ENCODE results near the gene MYH6. TPM values are rescaled to one million over a fixed set of nuclear protein-coding genes. Genes with fewer than 3 reads are reported as not detected.
A peak's percentile ranks its signal among the peaks of the same experiment; 100 is the strongest.

MYH6 gene
- total RNA-seq, 2 experiments from 2014 or later: not detected

DNA sequence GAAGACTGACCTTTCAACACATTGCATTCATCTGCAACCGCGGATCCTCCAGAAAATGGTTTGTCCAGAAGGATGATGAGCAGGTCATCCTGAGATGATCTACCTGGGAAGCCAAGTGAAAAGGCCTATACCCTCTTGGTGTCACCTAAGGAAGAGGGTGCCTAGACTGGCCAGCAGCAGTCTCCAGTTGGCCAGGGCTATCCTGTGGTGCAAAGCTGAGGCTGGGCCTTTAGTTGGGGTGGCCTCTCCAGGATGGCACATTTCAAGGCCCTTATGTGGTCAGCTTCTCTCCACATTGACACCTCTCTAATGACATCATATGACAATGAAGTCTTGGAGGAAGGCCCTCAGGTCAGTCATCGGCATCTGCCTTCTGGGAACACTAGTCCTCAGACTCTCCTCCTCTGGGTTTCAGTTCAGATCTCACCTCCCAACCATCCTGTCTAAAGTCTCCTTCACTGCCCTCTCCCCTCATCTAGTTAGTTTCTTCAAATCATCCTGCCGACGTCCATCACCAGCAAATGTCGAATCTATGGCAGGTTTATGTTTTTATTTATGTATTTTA is 52.1 kb downstream of the MYH6 start:
- Mint-ChIP-seq H3K4me1 (ENCODE audit: low read depth) (peaks cover 4% of the 10 kb centered on the region), H3K36me3 (ENCODE audit: low read depth) (no peaks in the 10 kb centered on the region), H3K9me3 (no peaks in the 10 kb centered on the region), H3K27me3 (peaks cover 30% of the 10 kb centered on the region), H3K4me3 (no peak overlapping the region), H3K27ac (no peak overlapping the region)
- DNase-seq (no peak), ATAC-seq (no peak)
- intact Hi-C loops (cut with micrococcal nuclease): no loop called here
- TF ChIP-seq CTCF (IDR thresholded peaks at IDR 0.05): no peak
- POLR2A ChIA-PET: no interaction called here
- CTCF ChIA-PET: no interaction called here

GRCh38 chr14:23354990-23355389 is 53.1 kb downstream of the MYH6 start:
- H3K9me3 Mint-ChIP-seq: no peaks in the 10 kb centered on the region
- no peaks in the 10 kb centered on the region for H3K36me3 Mint-ChIP-seq (ENCODE audit: low read depth)
- H3K27me3 Mint-ChIP-seq: peaks cover 35% of the 10 kb centered on the region
- intact Hi-C loops (cut with micrococcal nuclease): no loop called here
- H3K27ac Mint-ChIP-seq: no peak overlapping the region
- TF ChIP-seq CTCF (IDR thresholded peaks at IDR 0.05): no peak
- peaks cover 4% of the 10 kb centered on the region for H3K4me1 Mint-ChIP-seq (ENCODE audit: low read depth)
- no peak for DNase-seq
- H3K4me3 Mint-ChIP-seq: no peak overlapping the region
- CTCF ChIA-PET: interaction anchor here (2.8 kb wide), 1 partner anchor 25 kb away, joined by 19 read pairs; no protein-coding TSS in a partner anchor
- ATAC-seq: no peak
- POLR2A ChIA-PET: no interaction called here

- ChIA-PET POLR2A (interaction anchor here (0.8 to 2.0 kb wide), 2 partner anchors 10 to 31 kb away, joined by 3 to 6 read pairs; partner anchors contain the start of gene PABPN1), CTCF (interaction anchor here (1.1 to 2.8 kb wide), 2 partner anchors 15 to 26 kb away, joined by 3 to 19 read pairs; no protein-coding TSS in a partner anchor)
- no peak for ATAC-seq
- Mint-ChIP-seq H3K4me1 (ENCODE audit: low read depth) (peaks cover 4% of the 10 kb centered on the region), H3K27ac (no peak overlapping the region), H3K27me3 (peaks cover 35% of the 10 kb centered on the region), H3K9me3 (no peaks in the 10 kb centered on the region), H3K36me3 (ENCODE audit: low read depth) (no peaks in the 10 kb centered on the region), H3K4me3 (peak overlapping the region; percentile 54)
- no peak for TF ChIP-seq CTCF (IDR thresholded peaks at IDR 0.05)
- DNase-seq: no peak
- intact Hi-C loops (cut with micrococcal nuclease): no loop called here
Observed at GRCh38 chr14:23353433-23353780, 54.7 kb downstream of the MYH6 start.

- H3K36me3 Mint-ChIP-seq (ENCODE audit: low read depth): no peaks in the 10 kb centered on the region
- DNase-seq: peak; percentile 71
- intact Hi-C loops (cut with micrococcal nuclease): no loop called here
- peak within 1 kb of the TSS; percentile 54 for H3K4me3 Mint-ChIP-seq
- POLR2A ChIA-PET: interaction anchor here (0.8 to 2.0 kb wide), 2 partner anchors 11 to 31 kb away, joined by 3 to 6 read pairs; partner anchors contain the start of gene PABPN1
- no peak for TF ChIP-seq CTCF (IDR thresholded peaks at IDR 0.05)
- H3K27me3 Mint-ChIP-seq: peaks cover 35% of the 10 kb centered on the region
- CTCF ChIA-PET: interaction anchor here (1.1 to 2.8 kb wide), 3 partner anchors 14 to 27 kb away, joined by 3 to 19 read pairs (median 7); no protein-coding TSS in a partner anchor
- H3K4me1 Mint-ChIP-seq (ENCODE audit: low read depth): peaks cover 4% of the 10 kb centered on the region
- H3K27ac Mint-ChIP-seq: no peak within 1 kb of the TSS
- H3K9me3 Mint-ChIP-seq: no peaks in the 10 kb centered on the region
- ATAC-seq: peak; percentile 92
Observed at GRCh38 chr14:23352506-23353432, 55.3 kb downstream of the MYH6 start, which contains the start of gene SLC22A17. TSS of gene SLC22A17 (minus strand) at chr14:23352887.

Measured in activated CD8-positive, alpha-beta T cell treated with anti-CD3 and anti-CD28 coated beads for 36 hours (primary cell).